Natural killer cell (primary cell): ENCODE measurements around the gene C17orf114.

Source experiments
- ATAC-seq, 3 donors: fragments of 150-1000 bp in 2 of 3; fragments of 200-7000 bp in 1 of 3; cut with Tn5 transposase; 1 replicate in 1 of 3; 2 replicates in 2 of 3; pipeline ENCODE4 v1.10.0; 2021; ENCODE audit warnings: mild to moderate bottlenecking in 2 of 3, moderate library complexity in 2 of 3
- DNase-seq, 2 donors: peaks; one replicate each; pipeline versions ENCODE4 v3.0.0 to v3.0.0-alpha.2; 2013 to 2021; ENCODE audit warnings: mixed read lengths in 1 of 2
- H3K27ac ChIP-seq: one replicate; pipeline ENCODE4 v1.5.1; 2013; ENCODE audit warnings: mild to moderate bottlenecking, low read length
- H3K27me3 ChIP-seq: one replicate; pipeline ENCODE4 v1.6.1; 2013; ENCODE audit warnings: low read length; ENCODE audit not compliant: control insufficient read depth, insufficient read depth
- H3K36me3 ChIP-seq: one replicate; pipeline ENCODE4 v1.6.1; 2013; ENCODE audit warnings: low read length; ENCODE audit not compliant: control insufficient read depth, insufficient read depth
- H3K4me1 ChIP-seq: one replicate; pipeline ENCODE4 v1.6.1; 2013; ENCODE audit warnings: low read length; ENCODE audit not compliant: control insufficient read depth, insufficient read depth
- H3K4me3 ChIP-seq: one replicate; pipeline ENCODE4 v1.5.1; 2013; ENCODE audit warnings: low read length
- H3K9me3 ChIP-seq: one replicate; pipeline ENCODE4 v1.6.1; 2013; ENCODE audit warnings: low read length; ENCODE audit not compliant: control insufficient read depth, insufficient read depth
- H3K27ac Mint-ChIP-seq, 2 donors: one replicate each; pipeline ENCODE4 v1.8.0; 2022; ENCODE audit warnings: mild to moderate bottlenecking in 2 of 2, mixed read lengths in 2 of 2, moderate library complexity in 1 of 2
- H3K27me3 Mint-ChIP-seq, 2 donors: one replicate each; pipeline ENCODE4 v1.8.0; 2022; ENCODE audit warnings: low read depth in 2 of 2, mixed read lengths in 2 of 2
- H3K36me3 Mint-ChIP-seq: one replicate; pipeline ENCODE4 v1.8.0; 2022; ENCODE audit warnings: mixed read lengths
- H3K4me1 Mint-ChIP-seq, 2 donors: one replicate each; pipeline ENCODE4 v1.8.0; 2022; ENCODE audit warnings: mixed read lengths in 2 of 2
- H3K4me3 Mint-ChIP-seq: one replicate; pipeline ENCODE4 v1.8.0; 2022; ENCODE audit warnings: mild to moderate bottlenecking, moderate library complexity, mixed read lengths
- H3K9me3 Mint-ChIP-seq, 2 donors: one replicate each; pipeline ENCODE4 v1.8.0; 2022; ENCODE audit warnings: mixed read lengths in 2 of 2
- WGBS: methylation state at CpG from one replicate; pipeline ENCODE4 v1.1.7; 2013; ENCODE audit warnings: missing lambda C conversion rate; ENCODE audit not compliant: insufficient coverage; 5-methylcytosine and 5-hydroxymethylcytosine counted together
- intact Hi-C: fragments of 100-400 bp; cut with micrococcal nuclease; formaldehyde crosslinking; loops from one replicate; pipeline ENCODE4 v1.14.2; 2022
- TF ChIP-seq, protein P1 (sequence below): fragments of 200-600 bp; IDR thresholded peaks from one replicate; pipeline ENCODE4 v1.8.0; 2022; ENCODE audit warnings: antibody characterized with exemption

The C17orf114 gene

DNA sequence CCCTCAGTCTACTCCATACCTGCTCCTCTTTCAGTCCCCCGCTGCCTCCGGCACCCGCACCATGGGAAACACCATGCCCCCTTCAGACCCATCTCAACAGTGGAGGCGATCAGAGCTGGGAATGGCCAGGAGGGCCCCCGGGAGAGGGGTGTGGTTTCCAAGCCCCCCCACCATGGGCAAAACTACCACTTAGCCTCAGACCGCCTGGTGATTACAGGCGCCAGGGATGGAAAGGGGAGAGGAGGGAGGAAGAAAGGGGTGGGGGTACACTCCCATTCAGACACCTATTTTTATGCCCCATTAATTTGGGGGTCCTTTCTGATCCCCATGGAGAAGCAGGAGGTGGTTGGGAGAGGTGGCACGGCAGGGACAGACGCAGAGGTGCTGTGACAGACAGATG is at the start of gene C17orf114:
Gene C17orf114 (minus strand): TSS at position 101 of the 400 bp plus-strand sequence.
- H3K27ac ChIP-seq = no peak within 1 kb of the TSS
- peaks cover 18% of the 10 kb centered on the region for H3K36me3 ChIP-seq
- no peaks in the 10 kb centered on the region for H3K27me3 ChIP-seq
- TF ChIP-seq, protein P1, sequence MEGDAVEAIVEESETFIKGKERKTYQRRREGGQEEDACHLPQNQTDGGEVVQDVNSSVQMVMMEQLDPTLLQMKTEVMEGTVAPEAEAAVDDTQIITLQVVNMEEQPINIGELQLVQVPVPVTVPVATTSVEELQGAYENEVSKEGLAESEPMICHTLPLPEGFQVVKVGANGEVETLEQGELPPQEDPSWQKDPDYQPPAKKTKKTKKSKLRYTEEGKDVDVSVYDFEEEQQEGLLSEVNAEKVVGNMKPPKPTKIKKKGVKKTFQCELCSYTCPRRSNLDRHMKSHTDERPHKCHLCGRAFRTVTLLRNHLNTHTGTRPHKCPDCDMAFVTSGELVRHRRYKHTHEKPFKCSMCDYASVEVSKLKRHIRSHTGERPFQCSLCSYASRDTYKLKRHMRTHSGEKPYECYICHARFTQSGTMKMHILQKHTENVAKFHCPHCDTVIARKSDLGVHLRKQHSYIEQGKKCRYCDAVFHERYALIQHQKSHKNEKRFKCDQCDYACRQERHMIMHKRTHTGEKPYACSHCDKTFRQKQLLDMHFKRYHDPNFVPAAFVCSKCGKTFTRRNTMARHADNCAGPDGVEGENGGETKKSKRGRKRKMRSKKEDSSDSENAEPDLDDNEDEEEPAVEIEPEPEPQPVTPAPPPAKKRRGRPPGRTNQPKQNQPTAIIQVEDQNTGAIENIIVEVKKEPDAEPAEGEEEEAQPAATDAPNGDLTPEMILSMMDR = no peak
- DNase-seq = no peak
- intact Hi-C loops = no loop called here
- WGBS = over 99% methylated on average over 5 of the region's 9 CpGs
- ATAC-seq = no peak
- Mint-ChIP-seq H3K9me3 (no peaks in the 10 kb centered on the region), H3K36me3 (no peaks in the 10 kb centered on the region), H3K27me3 (no peaks in the 10 kb centered on the region), H3K4me1 (peaks cover 0 to 5% of the 10 kb centered on the region in 2 donors), H3K4me3 (no peak within 1 kb of the TSS), H3K27ac (no peak within 1 kb of the TSS)
- H3K4me1 ChIP-seq = peaks cover 5% of the 10 kb centered on the region
- H3K4me3 ChIP-seq = no peak within 1 kb of the TSS
- H3K9me3 ChIP-seq = no peaks in the 10 kb centered on the region

DNA sequence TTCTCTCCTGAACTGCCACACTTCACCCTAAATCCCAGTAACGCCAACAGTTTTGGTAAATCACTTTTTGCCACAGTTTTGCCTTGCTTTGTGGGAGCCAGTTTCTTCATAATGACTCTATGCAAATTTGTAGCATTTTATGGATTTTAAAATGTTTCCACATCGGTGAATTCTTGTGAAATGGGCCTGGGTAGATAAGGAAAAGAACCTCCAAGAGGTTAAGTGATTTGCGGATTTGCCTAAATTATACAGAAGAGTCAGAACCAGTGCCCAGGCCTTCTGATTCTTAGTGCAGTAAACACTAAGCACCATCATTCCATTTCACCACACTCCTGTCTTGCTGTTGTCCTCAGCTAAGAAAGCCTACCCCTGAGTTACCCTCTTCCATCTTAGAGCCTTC is 49.0 kb upstream of the C17orf114 start:
- DNase-seq (no peak), ATAC-seq (no peak)
- H3K27me3 ChIP-seq = no peaks in the 10 kb centered on the region
- H3K4me1 ChIP-seq = peaks cover 19% of the 10 kb centered on the region
- H3K9me3 Mint-ChIP-seq = peaks cover 5% of the 10 kb centered on the region in 2 donors
- intact Hi-C loops = loop anchor here (5.0 kb wide), 1 partner anchor 331 kb away; no protein-coding TSS in a partner anchor
- no peaks in the 10 kb centered on the region for H3K36me3 ChIP-seq
- TF ChIP-seq, protein P1 = no peak
- peaks cover 0 to 2% of the 10 kb centered on the region in 2 donors for H3K27me3 Mint-ChIP-seq
- H3K4me3 ChIP-seq = no peak overlapping the region
- H3K4me3 Mint-ChIP-seq = no peak overlapping the region
- no peak overlapping the region for H3K27ac ChIP-seq
- 100% methylated on average over 3 of the region's 3 CpGs for WGBS
- H3K36me3 Mint-ChIP-seq = no peaks in the 10 kb centered on the region
- peaks cover 35 to 43% of the 10 kb centered on the region in 2 donors for H3K4me1 Mint-ChIP-seq
- peaks cover 11% of the 10 kb centered on the region for H3K9me3 ChIP-seq
- no peak overlapping the region for H3K27ac Mint-ChIP-seq

DNA sequence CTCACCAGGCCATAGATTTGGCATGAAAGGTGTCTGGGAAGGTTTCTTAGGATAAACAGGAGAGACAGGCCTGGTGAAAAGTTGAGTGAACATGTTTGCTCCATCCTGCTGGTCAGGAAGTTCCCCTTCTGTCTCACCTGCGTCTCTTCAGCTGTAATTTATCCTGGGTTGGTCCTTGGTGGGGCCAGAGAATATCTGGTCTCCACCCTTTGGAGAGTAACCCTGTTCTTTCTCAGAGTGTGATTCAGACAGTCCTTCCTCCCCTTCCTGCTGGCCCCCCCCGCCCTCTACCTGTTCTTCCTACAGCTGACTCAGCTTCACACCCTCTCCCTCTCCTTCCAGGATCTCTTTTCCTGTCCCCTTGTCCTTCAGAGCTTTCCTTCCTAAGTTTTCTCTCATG is 48.1 kb upstream of the C17orf114 start:
- H3K4me3 Mint-ChIP-seq = no peak overlapping the region
- DNase-seq = no peak
- no peaks in the 10 kb centered on the region for H3K36me3 ChIP-seq
- intact Hi-C loops = loop anchor here (5.0 kb wide), 1 partner anchor 332 kb away; no protein-coding TSS in a partner anchor
- no peak for ATAC-seq
- H3K4me1 ChIP-seq = peaks cover 26% of the 10 kb centered on the region
- no peaks in the 10 kb centered on the region for H3K36me3 Mint-ChIP-seq
- H3K9me3 ChIP-seq = peaks cover 11% of the 10 kb centered on the region
- H3K27me3 ChIP-seq = no peaks in the 10 kb centered on the region
- H3K27ac ChIP-seq = no peak overlapping the region
- TF ChIP-seq, protein P1 = no peak
- WGBS = 98% methylated on average over 2 of the region's 2 CpGs
- peaks cover 5% of the 10 kb centered on the region in 2 donors for H3K9me3 Mint-ChIP-seq
- no peak overlapping the region for H3K27ac Mint-ChIP-seq
- no peak overlapping the region for H3K4me3 ChIP-seq
- H3K4me1 Mint-ChIP-seq = peaks cover 39 to 50% of the 10 kb centered on the region in 2 donors
- H3K27me3 Mint-ChIP-seq = peaks cover 0 to 2% of the 10 kb centered on the region in 2 donors

DNA sequence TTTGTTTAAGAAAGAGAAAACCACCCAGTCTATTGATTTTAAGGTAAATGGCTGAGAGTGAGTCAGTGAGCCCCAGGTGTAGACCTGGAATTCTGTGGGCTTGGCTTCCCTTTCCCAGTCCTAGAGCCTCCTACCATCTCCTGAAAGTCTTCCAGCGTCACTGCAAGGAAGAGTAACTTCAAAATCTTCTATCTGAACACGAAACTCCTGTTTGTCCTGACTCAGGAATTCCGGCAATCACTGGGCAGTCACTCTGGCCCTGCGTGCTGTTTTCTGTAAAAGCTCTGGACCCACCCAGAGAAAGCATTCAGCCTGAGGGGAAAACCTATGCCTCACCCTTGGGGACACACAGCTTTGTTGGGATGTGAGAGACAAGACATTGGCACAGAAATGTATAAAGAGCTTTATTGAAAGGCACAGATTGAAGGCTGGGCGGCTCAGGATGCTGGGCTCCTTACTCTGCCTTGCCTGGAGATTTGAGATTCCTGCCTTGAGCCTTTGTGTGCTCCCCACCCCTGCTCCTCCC is 46.9 kb upstream of the C17orf114 start:
- Histone ChIP-seq H3K27ac (no peak overlapping the region), H3K9me3 (peaks cover 11% of the 10 kb centered on the region), H3K4me1 (peaks cover 27% of the 10 kb centered on the region), H3K4me3 (no peak overlapping the region), H3K27me3 (no peaks in the 10 kb centered on the region), H3K36me3 (no peaks in the 10 kb centered on the region)
- intact Hi-C loops = no loop called here
- ATAC-seq = no peak
- peaks cover 38 to 53% of the 10 kb centered on the region in 2 donors for H3K4me1 Mint-ChIP-seq
- WGBS = 98% methylated on average over 5 of the region's 5 CpGs
- H3K36me3 Mint-ChIP-seq = no peaks in the 10 kb centered on the region
- H3K27ac Mint-ChIP-seq = no peak overlapping the region
- H3K4me3 Mint-ChIP-seq = no peak overlapping the region
- H3K9me3 Mint-ChIP-seq = peaks cover 5% of the 10 kb centered on the region in 2 donors
- H3K27me3 Mint-ChIP-seq = peaks cover 0 to 2% of the 10 kb centered on the region in 2 donors
- TF ChIP-seq, protein P1 = no peak
- no peak for DNase-seq
